Measurements from ENCODE around the gene CFAP97D1.

CFAP97D1 gene

GRCh38 chr17:43780135-43780534 lies at the start of gene CFAP97D1:
CFAP97D1 (plus strand) TSS chr17:43780435; CDS start chr17:43780463, 28 bp downstream.
- no peak for DNase-seq

GRCh38 chr17:43732958-43733357 lies 47.3 kb upstream of the CFAP97D1 start:
- DNase-seq = no peak

DNA sequence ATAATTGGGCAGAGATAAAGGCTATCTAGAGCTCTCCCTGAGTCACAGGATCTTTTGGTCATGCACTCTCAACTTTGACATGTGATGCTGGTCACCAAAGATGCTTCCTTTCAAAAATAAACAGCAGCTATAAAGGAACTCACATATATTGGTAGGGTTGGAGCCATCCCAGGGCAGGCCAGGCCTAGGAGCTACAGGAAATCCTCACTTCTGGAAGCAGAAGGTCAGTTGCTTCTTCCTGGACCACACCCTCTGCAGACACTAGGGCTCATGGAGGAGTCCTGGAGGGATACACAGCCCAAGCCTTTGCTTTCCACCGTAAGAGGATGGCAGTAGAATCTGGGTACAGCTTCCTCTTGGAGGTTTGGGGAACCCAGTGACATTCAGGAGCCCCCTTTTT lies 46.3 kb upstream of the CFAP97D1 start:
- no peak for DNase-seq

DNA sequence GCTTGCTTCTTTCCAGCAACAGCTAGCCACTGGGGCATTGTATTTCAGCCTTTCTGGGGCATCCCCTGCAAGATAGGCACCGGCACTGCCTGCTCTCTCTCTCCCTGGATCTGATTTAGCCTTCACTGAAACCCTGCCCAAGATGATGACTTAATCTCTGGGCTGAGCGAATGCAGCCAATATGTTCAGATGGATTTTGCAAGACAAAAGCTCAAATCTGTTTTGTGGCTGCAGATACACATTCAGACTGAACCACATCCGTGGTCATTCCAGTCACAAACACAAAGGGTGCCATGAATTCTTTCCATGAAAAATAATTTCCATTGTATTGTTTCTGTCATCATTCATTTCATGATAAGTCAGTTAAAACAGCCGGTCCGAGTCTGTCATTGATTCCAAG lies 45.9 kb upstream of the CFAP97D1 start:
- DNase-seq = no peak

GRCh38 chr17:43736389-43736788 lies 43.8 kb upstream of the CFAP97D1 start:
- DNase-seq = no peak

- no peak for DNase-seq
Observed at GRCh38 chr17:43737722-43738121, 42.5 kb upstream of the CFAP97D1 start.

DNA sequence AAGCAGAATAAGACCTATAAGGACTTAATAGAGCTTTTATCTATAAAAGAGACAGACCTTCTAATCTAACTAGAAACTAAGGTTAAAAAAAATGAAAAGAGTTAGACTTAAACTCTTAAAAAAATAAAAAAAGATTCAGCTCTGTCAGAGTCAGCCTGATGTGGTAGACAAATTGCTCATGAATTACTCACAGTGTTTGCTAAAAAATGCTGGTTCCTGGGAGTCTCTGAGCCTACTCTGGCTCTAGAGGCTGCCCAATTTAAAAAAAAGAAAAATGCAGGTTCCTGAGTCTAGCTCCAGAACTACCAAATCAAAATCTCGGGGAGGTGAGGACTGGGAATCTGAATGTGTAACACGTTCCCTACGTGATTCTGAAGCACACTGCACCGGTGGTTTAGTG lies 39.7 kb upstream of the CFAP97D1 start:
- DNase-seq = no peak

DNA sequence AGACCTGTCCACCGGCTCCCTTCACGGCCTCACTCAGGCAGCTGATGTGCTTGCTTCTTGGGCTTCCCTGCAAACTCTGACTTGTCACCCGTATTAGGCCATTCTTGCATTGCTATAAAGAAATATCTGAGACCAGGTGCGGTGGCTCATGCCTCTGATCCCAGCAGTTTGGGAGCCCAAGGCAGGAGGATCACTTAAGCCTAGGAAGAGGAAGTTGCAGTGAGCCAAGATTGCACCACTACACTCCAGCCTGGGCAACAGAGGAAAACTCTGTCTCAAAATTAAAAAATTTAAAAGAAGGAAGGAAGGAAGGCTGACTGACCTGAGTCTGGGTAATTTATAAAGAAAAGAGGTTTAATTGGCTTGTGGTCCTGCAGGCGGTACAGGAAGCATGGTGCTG lies 38.6 kb upstream of the CFAP97D1 start:
- DNase-seq = no peak

- no peak for DNase-seq
Observed at GRCh38 chr17:43745541-43745940, 34.7 kb upstream of the CFAP97D1 start.

DNA sequence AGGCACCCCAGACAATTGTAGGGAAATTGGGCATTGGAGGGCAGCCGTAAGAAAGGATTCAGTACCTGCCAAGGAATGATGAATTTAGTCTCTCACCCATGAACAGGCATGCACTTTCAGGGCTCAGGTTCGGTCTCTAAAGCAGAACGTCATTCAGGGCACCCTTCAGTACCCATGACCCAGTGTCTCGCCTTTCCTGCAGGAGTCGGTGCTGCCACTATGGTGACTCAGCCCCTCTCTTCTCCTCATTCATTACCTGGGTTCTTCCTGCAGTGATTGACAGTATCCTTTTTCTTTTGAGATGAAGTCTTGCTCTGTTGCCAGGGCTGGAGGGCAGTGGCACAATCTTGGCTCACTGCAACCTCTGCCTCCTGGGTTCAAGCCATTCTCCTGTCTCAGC lies 30.1 kb upstream of the CFAP97D1 start:
- DNase-seq = no peak

- no peak for DNase-seq
Observed at GRCh38 chr17:43753493-43754129, 26.6 kb upstream of the CFAP97D1 start.

- no peak for DNase-seq
Observed at GRCh38 chr17:43754947-43755346, 25.3 kb upstream of the CFAP97D1 start.

GRCh38 chr17:43755389-43755875 lies 24.8 kb upstream of the CFAP97D1 start:
- DNase-seq = no peak

DNA sequence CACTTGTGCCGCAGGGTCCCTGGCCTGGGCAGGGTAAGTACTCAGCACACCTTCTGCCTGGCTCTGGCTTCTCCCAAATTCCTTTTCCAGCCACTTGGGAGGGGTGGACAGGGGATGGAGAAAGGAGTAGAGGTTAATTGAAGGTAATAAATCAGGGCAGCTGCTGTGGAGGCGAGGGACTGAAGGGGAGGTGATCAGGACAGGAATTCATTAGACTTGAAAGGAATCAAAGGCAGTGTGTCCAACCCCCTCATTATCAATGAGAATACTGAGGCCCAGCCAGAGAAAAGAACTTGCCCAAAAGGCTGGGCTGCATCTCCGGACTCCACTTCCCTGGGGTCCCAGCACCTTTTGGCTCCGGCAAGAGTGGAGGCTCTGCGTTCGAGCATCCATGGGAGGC lies 24.0 kb upstream of the CFAP97D1 start:
- DNase-seq = no peak

GRCh38 chr17:43757171-43757660 lies 23.0 kb upstream of the CFAP97D1 start:
- DNase-seq = no peak

- DNase-seq = no peak
Observed at GRCh38 chr17:43758086-43758485, 22.1 kb upstream of the CFAP97D1 start.

- DNase-seq = no peak
Observed at GRCh38 chr17:43758497-43759174, 21.6 kb upstream of the CFAP97D1 start, which contains the start of gene SOST. SOST (minus strand) TSS chr17:43758791; CDS start chr17:43758741, 50 bp downstream.

DNA sequence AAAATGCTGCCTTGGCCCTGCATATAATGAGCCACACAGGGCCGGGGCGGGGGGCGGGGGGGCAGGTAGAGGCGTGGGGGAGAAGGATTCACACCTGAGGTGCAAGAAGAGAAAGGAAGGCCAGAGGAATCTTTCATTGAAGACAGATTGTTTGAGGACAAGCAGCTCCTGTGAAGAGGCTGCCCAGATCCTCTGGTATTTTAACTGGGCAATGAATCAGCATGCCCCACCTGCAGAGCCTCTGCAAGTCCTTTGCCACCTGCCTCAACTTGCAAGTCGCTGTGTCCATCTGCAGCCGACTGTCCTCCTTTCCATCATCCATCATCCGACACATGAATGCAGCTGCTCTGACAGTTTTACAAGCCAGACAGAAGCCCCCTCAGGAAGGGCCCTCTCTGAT lies 20.4 kb upstream of the CFAP97D1 start:
- no peak for DNase-seq

DNA sequence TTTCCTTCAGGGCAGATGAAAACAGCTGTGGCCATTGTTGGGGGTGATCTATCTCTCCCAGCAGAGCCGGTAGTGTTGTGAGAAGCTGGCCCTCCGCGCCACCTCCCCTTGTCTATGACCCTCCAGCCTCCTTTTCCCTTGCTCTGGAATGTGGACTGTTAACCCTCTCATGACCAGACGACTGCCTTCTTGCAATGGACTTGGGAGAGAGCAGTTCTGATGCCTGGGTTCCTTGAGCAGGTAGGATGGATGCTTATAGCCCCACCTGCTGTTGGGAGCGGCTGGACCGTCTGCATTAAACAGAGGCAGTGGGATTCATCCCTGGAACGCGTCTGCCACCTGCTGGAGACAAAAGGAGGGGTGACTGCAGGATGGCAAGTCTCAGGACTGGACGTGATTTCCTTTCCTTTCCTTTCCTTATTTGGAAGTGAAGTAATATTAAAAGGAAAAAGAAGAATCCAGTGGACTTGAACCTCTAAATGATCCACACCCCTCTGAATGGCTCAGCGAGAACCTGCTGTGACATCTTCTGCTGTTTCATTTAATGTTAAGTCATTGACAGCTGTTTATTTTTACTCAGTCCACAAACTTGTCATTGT lies 19.9 kb upstream of the CFAP97D1 start:
- DNase-seq = peak; percentile 83

- peak; percentile 26 for DNase-seq
Observed at GRCh38 chr17:43766413-43767052, 13.7 kb upstream of the CFAP97D1 start.

- no peak for DNase-seq
Observed at GRCh38 chr17:43767053-43767712, 13.1 kb upstream of the CFAP97D1 start.

DNA sequence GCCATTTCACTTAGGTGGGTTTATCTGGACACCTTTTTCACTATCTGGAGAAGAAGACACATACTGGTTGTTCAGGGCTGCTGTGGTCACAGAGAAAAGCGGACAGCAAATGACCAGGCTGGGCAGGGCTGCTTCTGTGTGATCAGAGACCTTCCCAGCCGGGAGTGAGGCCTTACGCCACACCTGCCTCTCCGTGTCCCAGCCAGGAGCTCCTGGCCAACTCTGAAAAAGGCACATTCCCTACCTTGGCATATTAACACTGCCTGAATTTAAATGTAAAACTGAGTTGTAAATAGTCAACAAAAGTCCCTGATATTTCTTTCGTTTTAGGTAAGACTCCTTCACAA lies 12.5 kb upstream of the CFAP97D1 start:
- DNase-seq = no peak

- no peak for DNase-seq
Observed at GRCh38 chr17:43768382-43768781, 11.9 kb upstream of the CFAP97D1 start.

All from stimulated activated naive CD4-positive, alpha-beta T cell treated with Interleukin-2 at 50 U/mL for 16 hours (primary cell).